HCT116 (cell line): ENCODE data around the gene RPS2. TPM values are rescaled to one million over a fixed set of nuclear protein-coding genes. Genes with fewer than 3 reads are reported as not detected.

Experiments
- ATAC-seq: fragments of 200-7000 bp; cut with Tn5 transposase; 2 replicates; pipeline ENCODE4 v1.9.1; 2020; ENCODE audit warnings: mild to moderate bottlenecking, moderate library complexity
- BruUV-seq: library from RNA; stranded (reverse); fragments of 400-500 nt; replicated peaks from 2 replicates; lab custom pipeline; 2021; lab: Mats Ljungman, UMichigan
- CTCF ChIA-PET: fragments of 300-600 bp; sonication (Branson Sonifier 250); formaldehyde crosslinking; loops from one replicate; lab custom pipeline; 2021; ENCODE audit warnings: antibody characterized with exemption; lab: Charles Lee
- POLR2A ChIA-PET: fragments of 300-600, 350-600 bp; sonication (Branson Sonifier 250); formaldehyde crosslinking; loops from one replicate; lab custom pipeline; 2021; ENCODE audit warnings: antibody characterized with exemption; lab: Charles Lee
- RAD21 ChIA-PET, 2 experiments: fragments of 300-600 bp; sonication (Branson Sonifier 250); formaldehyde crosslinking; loops; one replicate each; lab custom pipeline; 2023; ENCODE audit warnings: low total read pairs in 2 of 2; ENCODE audit not compliant: uncharacterized antibody in 2 of 2, unreplicated experiment in 2 of 2, low non-redundant PET in 1 of 2; lab: Charles Lee
- DNase-seq: peaks from one replicate; pipeline ENCODE4 v3.0.0-alpha.2; 2010; ENCODE audit warnings: low read depth, low spot score
- H2AFZ ChIP-seq: fragments of 200-600 bp; shearing (Covaris generic), sonication (generic); 2 replicates; pipeline ENCODE4 v1.6.1; 2017; ENCODE audit warnings: low read depth, mixed run types, mixed read lengths, antibody characterized with exemption, low read length; ENCODE audit not compliant: poor library complexity, severe bottlenecking
- H3K27ac ChIP-seq: 2 replicates; pipeline ENCODE4 v1.5.1; 2012; ENCODE audit warnings: low read depth, low read length
- H3K27me3 ChIP-seq: fragments of 200-600 bp; sonication (generic); 2 replicates; pipeline ENCODE4 v1.6.1; 2016; ENCODE audit warnings: mixed run types, low read length, mixed read lengths; ENCODE audit not compliant: insufficient read depth
- H3K36me3 ChIP-seq, 2 experiments: fragments of 200-500 bp in 1 of 2; fragments of 200-600 bp in 1 of 2; sonication (Bioruptor generic) in 1 of 2; sonication (generic) in 1 of 2; 2 replicates each; pipeline versions ENCODE4 v1.5.1 to v1.6.1; 2014 to 2016; ENCODE audit warnings: low read length in 2 of 2, inconsistent platforms in 1 of 2, mixed read lengths in 1 of 2, mixed run types in 1 of 2; ENCODE audit not compliant: insufficient read depth in 2 of 2, control insufficient read depth in 1 of 2
- H3K4me1 ChIP-seq, 2 experiments: fragments of 200-600 bp in 1 of 2; sonication (generic) in 1 of 2; 2 replicates each; pipeline versions ENCODE4 v1.5.1 to v1.6.1; 2012 to 2017; ENCODE audit warnings: low read length in 2 of 2, inconsistent platforms in 1 of 2, mild to moderate bottlenecking in 1 of 2, mixed read lengths in 1 of 2, mixed run types in 1 of 2, moderate library complexity in 1 of 2; ENCODE audit not compliant: insufficient read depth in 2 of 2, control insufficient read depth in 1 of 2
- H3K4me2 ChIP-seq: fragments of 200-600 bp; sonication (generic); 2 replicates; pipeline ENCODE4 v1.6.1; 2017; ENCODE audit warnings: mixed run types, low read length, mixed read lengths
- H3K4me3 ChIP-seq, 2 experiments: fragments of 200-600 bp in 1 of 2; sonication (generic) in 1 of 2; replicated peaks in 1 of 2; 2 replicates each; pipeline ENCODE4 v1.5.1; 2011 to 2016; ENCODE audit warnings: low read length in 2 of 2, control low read depth in 1 of 2, low read depth in 1 of 2, mild to moderate bottlenecking in 1 of 2, mixed read lengths in 1 of 2, mixed run types in 1 of 2
- H3K79me2 ChIP-seq: fragments of 200-600 bp; sonication (generic); 2 replicates; pipeline ENCODE4 v1.6.1; 2017; ENCODE audit warnings: mild to moderate bottlenecking, mixed run types, low read length, moderate library complexity, mixed read lengths; ENCODE audit not compliant: insufficient read depth
- H3K9ac ChIP-seq: fragments of 200-600 bp; sonication (generic); 2 replicates; pipeline ENCODE4 v1.6.1; 2016; ENCODE audit warnings: low read length, mixed read lengths
- H3K9me2 ChIP-seq: fragments of 200-600 bp; sonication (generic), shearing (Covaris generic); 2 replicates; pipeline ENCODE4 v1.6.1; 2017; ENCODE audit warnings: mixed run types, mild to moderate bottlenecking, moderate library complexity; ENCODE audit not compliant: insufficient read depth
- H3K9me3 ChIP-seq, 2 experiments: fragments of 200-500 bp in 1 of 2; fragments of 200-600 bp in 1 of 2; sonication (Bioruptor generic) in 1 of 2; sonication (generic) in 1 of 2; 2 replicates each; pipeline ENCODE4 v1.6.1; 2014 to 2017; ENCODE audit warnings: low read length in 2 of 2, mixed read lengths in 2 of 2, inconsistent platforms in 1 of 2, low read depth in 1 of 2, mild to moderate bottlenecking in 1 of 2, mixed run types in 1 of 2, moderate library complexity in 1 of 2; ENCODE audit not compliant: control insufficient read depth in 1 of 2, insufficient read depth in 1 of 2
- H4K20me1 ChIP-seq: fragments of 200-600 bp; sonication (generic), shearing (Covaris generic); 2 replicates; pipeline ENCODE4 v1.6.1; 2017; ENCODE audit warnings: mixed run types, mild to moderate bottlenecking, moderate library complexity; ENCODE audit not compliant: insufficient read depth
- CBX3 ChIP-seq: IDR thresholded peaks from 2 replicates; pipeline ENCODE4 v1.6.1; 2012; ENCODE audit warnings: low read depth
- CEBPB ChIP-seq: IDR thresholded peaks from 2 replicates; pipeline ENCODE4 v1.6.1; 2012; ENCODE audit warnings: low read depth
- ELF1 ChIP-seq: IDR thresholded peaks from 2 replicates; pipeline ENCODE4 v1.6.1; 2012; ENCODE audit warnings: low read depth, borderline replicate concordance
- EZH2phosphoT487 ChIP-seq: fragments of 200-600 bp; IDR thresholded peaks from 2 replicates; pipeline ENCODE4 v1.6.1; 2018; ENCODE audit warnings: antibody characterized with exemption, borderline replicate concordance
- FOSL1 ChIP-seq: IDR thresholded peaks from 2 replicates; pipeline ENCODE4 v1.6.1; 2012; ENCODE audit warnings: low read depth
- JUND ChIP-seq: IDR thresholded peaks from 2 replicates; pipeline ENCODE4 v1.6.1; 2012
- MAX ChIP-seq: IDR thresholded peaks from 2 replicates; pipeline ENCODE4 v1.6.1; 2012
- POLR2A ChIP-seq: IDR thresholded peaks from 2 replicates; pipeline ENCODE4 v1.7.0; 2011; ENCODE audit warnings: borderline replicate concordance; ENCODE audit not compliant: insufficient read depth, insufficient read length; ENCODE audit errors: extremely low read depth
- SRF ChIP-seq: IDR thresholded peaks from 2 replicates; pipeline ENCODE4 v1.6.1; 2012; ENCODE audit warnings: low read depth
- ZFX ChIP-seq: fragments of 450-650 bp; IDR thresholded peaks from 2 replicates; pipeline ENCODE4 v1.6.1; 2017
- intact Hi-C: fragments of 100-400 bp; cut with micrococcal nuclease; formaldehyde crosslinking; loops from 2 replicates; pipeline ENCODE4 v1.10.0; 2022
- total RNA-seq: library from RNA; stranded (reverse); gene quantifications from one replicate; pipeline ENCODE4 v1.2.1, GENCODE V29; 2021; ENCODE audit not compliant: unreplicated experiment

Gene RPS2
- total RNA-seq, 1 experiment from 2014 or later, result 6,265 TPM

DNA sequence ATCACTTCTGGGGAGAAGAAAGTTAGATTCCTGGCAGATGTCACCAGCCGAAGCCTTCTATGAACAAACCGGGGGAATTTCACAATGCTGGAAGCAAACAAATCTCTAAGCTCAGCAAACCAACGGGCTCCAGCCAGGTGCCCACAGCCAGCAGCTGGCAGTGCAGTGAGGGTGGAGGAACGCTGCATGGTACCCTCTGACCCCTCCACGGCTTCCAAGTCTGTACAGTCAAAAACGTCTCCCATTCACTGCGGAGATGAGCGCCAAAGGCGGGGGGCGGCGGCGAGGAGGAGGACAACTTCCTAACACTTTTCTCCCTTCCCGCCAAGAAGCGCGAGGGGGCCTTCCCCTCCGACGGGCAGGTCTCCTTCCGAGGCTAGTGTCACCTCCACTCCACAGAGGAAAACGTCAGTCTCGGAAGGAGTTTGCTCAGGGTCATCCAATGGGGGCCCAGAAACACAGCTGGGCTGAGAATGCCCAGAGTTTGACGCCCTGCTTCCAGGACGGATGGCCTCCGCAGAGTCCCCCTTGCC is 44.1 kb upstream of the RPS2 start:
- Histone ChIP-seq H3K9me3 (no peaks in the 10 kb centered on the region), H3K9me2 (no peaks in the 10 kb centered on the region), H3K4me3 (peak overlapping the region; percentile 79 to 87), H4K20me1 (peaks cover 9% of the 10 kb centered on the region; the same call in 1 of the 2 replicates), H2AFZ (no peak overlapping the region), H3K79me2 (peaks cover 65% of the 10 kb centered on the region), H3K4me2 (peak overlapping the region; percentile 92), H3K27ac (peak overlapping the region; percentile 92), H3K4me1 (peaks cover 28 to 58% of the 10 kb centered on the region in 2 experiments), H3K27me3 (no peaks in the 10 kb centered on the region), H3K36me3 (0 out of 4 replicates have a peak, but pooled peaks cover 0 to 7% of the 10 kb centered on the region in 2 experiments), H3K9ac (peak overlapping the region; percentile 97)
- ChIA-PET POLR2A (interaction anchor here (1.0 to 1.4 kb wide), 2 partner anchors 11 kb away, joined by 3 read pairs; partner anchors contain the start of gene NPW), RAD21 (interaction anchor here in 1 of 2 experiments (0.6 kb wide), 1 partner anchor 51 kb away, joined by 4 read pairs; no protein-coding TSS in a partner anchor), CTCF (interaction anchor here (1.2 kb wide), 1 partner anchor 132 kb away, joined by 5 read pairs; no protein-coding TSS in a partner anchor)
- TF ChIP-seq MAX (peak; percentile 42), CBX3 (no peak)
- ATAC-seq, result no peak
- no TSS peak for BruUV-seq
- no peak for DNase-seq
- intact Hi-C loops, result no loop called here

- Histone ChIP-seq H3K79me2 (peaks cover 72% of the 10 kb centered on the region), H3K9me3 (no peaks in the 10 kb centered on the region), H3K4me2 (peak overlapping the region; percentile 92), H3K36me3 (peaks cover 0 to 12% of the 10 kb centered on the region in 2 experiments; a peak in 2 of 4 replicates), H3K27ac (peak overlapping the region; percentile 92), H3K27me3 (no peaks in the 10 kb centered on the region), H3K4me3 (peak overlapping the region; percentile 79 to 87), H2AFZ (no peak overlapping the region), H3K4me1 (peaks cover 28 to 62% of the 10 kb centered on the region in 2 experiments), H3K9ac (peak overlapping the region; percentile 97), H4K20me1 (peaks cover 9% of the 10 kb centered on the region; the same call in 1 of the 2 replicates), H3K9me2 (no peaks in the 10 kb centered on the region)
- no peak for TF ChIP-seq JUND
- no peak for TF ChIP-seq POLR2A
- TF ChIP-seq ELF1, result no peak
- TF ChIP-seq SRF, result no peak
- TF ChIP-seq CEBPB, result no peak
- TF ChIP-seq FOSL1, result no peak
- no peak for TF ChIP-seq ZFX
- no peak for TF ChIP-seq EZH2phosphoT487
- ChIA-PET RAD21 (interaction anchor here in 1 of 2 experiments (0.6 kb wide), 1 partner anchor 51 kb away, joined by 4 read pairs; no protein-coding TSS in a partner anchor), CTCF (interaction anchor here (1.2 kb wide), 1 partner anchor 132 kb away, joined by 5 read pairs; no protein-coding TSS in a partner anchor), POLR2A (interaction anchor here (0.6 to 1.4 kb wide), 3 partner anchors 10 to 147 kb away, joined by 3 read pairs; partner anchors contain the start of genes NPW and TRAF7)
- intact Hi-C loops, result no loop called here
- BruUV-seq, result TSS peak; percentile 81
- DNase-seq, result no peak
- no peak for ATAC-seq
Measured at GRCh38 chr16:2008009-2008526, 43.4 kb upstream of the RPS2 start.
